H54 (cell line): ENCODE results near the gene NPM1.
"Not testable (repeated sequence)": the region's sequence is repeated elsewhere in the genome, so short reads cannot be mapped to it uniquely, and the experiment has no call there.

Experiments
- DNase-seq: peaks from one replicate; pipeline ENCODE4 v3.0.0; 2011; ENCODE audit warnings: low spot score, mixed read lengths; ENCODE audit not compliant: insufficient read length
- FAIRE-seq: peaks from 3 replicates; lab custom pipeline; 2011; peaks lifted over from hg19 to GRCh38; lab: Jason Lieb, UNC
- POLR2A ChIP-seq: IDR thresholded peaks from 2 replicates; pipeline ENCODE4 v1.6.1; 2011; ENCODE audit warnings: low read depth, mild to moderate bottlenecking, low read length

The NPM1 gene, protein sequence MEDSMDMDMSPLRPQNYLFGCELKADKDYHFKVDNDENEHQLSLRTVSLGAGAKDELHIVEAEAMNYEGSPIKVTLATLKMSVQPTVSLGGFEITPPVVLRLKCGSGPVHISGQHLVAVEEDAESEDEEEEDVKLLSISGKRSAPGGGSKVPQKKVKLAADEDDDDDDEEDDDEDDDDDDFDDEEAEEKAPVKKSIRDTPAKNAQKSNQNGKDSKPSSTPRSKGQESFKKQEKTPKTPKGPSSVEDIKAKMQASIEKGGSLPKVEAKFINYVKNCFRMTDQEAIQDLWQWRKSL

DNA sequence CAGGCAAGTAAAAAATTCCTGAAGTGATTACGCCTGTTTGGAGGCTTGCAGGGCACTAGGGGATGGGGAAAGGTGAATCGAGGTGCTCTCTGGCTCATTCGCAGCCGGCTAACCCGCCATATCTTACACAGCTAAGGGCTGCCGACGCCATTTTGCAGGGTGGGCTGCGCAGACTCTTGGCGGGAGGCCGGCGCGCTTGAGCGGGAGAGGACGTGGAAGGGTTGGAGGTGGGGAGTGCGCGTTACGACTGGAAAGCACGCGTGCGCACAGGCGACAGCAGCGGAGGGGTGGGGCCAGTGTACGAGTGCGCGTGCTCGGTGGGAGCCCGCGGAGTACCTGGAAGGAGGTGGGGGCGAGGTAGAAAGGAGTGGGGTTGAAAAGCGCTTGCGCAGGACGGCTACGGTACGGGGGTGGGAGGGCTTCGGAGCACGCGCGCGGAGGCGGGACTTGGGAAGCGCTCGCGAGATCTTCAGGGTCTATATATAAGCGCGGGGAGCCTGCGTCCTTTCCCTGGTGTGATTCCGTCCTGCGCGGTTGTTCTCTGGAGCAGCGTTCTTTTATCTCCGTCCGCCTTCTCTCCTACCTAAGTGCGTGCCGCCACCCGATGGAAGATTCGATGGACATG lies at the start of gene NPM1:
Gene NPM1, plus strand, starts transcription at position 505 of the 625 bp plus-strand sequence. Its CDS starts 100 bp downstream, at position 605.
- FAIRE-seq: peak; percentile 82
- peak; percentile 94 for TF ChIP-seq POLR2A
- peak; percentile 87 for DNase-seq

DNA sequence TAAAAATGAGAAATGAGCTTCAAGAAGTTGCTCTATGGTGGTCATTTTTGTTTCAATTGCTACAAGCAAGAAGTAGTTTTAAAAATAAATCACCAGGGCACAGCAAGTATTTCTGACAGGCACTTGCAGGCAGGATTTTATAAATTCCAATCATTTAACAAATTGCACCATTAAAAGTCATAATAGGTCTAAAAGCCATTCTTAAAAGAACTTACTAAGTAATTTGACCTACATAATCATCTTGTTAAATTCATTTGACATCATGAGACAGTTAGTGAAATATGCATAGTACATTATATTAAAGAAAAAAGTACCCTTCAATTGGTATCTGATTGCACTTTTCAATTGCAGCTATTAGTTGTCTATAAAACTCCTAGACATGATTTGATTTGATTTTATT lies 47.6 kb upstream of the NPM1 start:
- no peak for TF ChIP-seq POLR2A
- DNase-seq (no peak), FAIRE-seq (no peak)

DNA sequence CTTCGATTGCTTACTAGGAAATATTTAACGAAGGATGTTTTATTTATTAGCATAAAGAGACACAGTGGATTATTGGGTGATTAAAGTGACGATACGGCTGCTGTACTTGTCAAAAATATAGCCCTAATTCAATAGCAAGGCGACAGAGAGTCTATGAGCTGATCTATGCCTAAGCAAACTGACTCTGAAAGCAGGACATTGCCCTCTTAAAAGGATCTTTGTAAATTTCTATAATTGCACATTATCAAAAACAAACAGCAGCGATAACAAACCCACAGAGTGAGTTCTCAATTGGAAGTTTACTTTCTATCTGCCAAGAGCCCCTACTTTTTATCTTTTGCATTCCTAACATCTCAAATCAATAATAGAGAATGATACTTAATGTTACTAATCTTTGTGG lies 47.2 kb upstream of the NPM1 start:
- FAIRE-seq: no peak
- DNase-seq: no peak
- TF ChIP-seq POLR2A: no peak

DNA sequence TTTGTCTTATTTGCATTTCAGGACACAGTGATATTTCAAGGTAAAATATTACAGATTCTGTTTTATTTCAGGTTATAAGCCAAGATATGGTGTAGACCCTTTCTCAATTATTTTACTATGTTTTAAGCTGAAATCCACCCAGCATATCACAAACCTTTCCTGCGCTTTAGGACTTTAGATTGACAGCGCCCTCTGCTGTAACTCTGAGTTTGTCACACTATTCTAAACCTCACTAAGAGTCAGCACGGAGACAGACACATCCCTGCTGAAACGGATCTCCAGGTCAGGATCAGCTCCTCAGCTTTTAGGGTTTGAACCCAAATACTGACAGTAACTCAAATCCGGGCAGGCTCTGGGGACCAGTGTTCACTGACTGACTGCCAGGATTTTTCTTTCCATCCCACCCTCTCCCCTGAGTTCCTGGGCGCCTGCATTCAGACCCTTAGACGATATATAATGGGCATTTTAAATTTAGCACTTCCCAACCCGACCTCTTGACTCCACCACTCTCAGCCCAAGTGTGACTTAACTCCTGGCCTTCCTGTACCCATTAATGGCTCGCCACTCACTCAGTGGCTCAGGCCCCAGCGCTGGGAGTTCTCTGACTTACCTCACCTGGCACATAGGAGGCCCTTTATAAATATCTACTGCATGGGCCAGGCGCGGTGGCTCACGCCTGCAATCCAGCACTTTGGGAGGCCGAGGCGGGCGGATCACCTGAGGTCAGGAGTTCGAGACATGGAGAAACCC lies 45.1 kb upstream of the NPM1 start:
- DNase-seq (peak; percentile 46), FAIRE-seq (no peak)
- no peak for TF ChIP-seq POLR2A

DNA sequence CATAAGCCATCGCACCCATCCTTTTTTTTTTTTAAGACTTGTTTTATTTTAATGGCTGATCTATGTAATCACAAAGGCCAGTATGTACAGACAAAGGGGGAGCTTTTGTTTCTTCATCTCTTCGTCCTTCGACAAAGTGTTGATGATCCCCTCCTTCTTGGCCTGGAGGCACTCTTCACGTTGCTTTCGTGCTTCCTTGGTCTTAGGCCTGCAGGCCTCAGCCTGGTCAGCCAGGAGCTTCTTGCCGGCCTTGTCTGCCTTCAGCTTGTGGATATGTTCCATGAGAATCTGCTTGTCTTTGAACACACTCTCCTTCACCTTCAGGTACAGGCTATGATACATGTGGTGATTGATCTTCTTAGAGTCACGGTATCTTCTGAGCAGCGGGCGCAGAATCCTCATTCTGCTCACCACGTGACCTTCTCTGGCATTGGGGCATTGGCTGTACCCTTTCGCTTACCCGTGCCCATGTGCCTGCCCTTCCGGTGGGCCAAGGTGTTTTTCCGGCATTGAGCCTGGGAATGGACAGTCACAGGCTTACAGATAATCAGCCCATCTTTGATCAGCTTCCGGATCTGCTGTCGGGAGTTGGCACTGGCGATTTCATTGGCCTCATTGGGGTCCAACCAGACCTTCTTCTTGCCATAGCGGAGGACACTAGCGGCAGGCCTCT lies 42.6 kb upstream of the NPM1 start:
- DNase-seq: no peak
- FAIRE-seq: no peak
- TF ChIP-seq POLR2A: no peak

DNA sequence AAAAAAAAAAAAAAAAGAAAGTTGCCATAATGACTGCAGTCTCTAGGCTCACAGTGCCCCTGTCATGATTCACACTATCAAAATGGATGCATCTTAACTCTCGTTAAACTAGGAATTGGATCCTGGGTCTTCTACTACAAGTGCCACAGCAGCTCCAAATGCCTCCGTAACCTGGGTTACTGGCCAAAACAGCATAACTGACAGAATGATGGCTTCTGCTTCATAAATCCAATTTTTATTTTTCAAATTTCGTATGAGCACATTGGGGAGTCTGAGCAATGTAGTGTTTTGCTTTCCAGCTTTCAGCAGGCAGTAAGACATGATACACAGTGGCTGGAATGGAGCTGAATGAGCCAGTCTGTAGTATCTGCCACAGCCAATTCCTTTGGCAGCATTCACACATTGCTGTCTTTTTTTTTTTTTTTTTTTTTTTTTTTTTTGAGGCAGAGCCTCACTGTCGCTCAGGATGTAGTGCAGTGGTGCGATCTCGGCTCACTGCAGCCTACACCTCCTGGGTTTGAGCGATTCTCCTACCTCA lies 36.0 kb upstream of the NPM1 start:
- DNase-seq (no peak), FAIRE-seq (no peak)
- TF ChIP-seq POLR2A: no peak

DNA sequence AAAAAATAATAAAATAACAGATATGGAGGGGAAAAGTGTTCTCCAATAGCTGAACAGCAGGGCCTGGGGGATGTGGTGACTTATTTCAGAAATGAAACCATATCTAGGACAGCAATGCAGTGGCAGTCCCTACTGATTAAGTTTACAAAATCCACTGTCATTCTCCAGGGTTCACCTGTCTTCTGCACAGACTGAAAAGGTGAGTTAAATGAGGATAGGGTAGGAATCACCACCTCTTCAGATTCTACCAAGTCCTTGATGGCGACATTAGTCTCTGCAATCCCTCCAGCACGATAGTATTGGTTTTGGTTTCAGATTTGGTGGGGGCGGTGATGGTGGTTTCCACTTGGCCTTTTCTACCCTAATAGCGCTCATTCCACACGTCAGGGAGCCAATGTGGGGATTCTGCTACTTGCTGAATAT lies 32.3 kb upstream of the NPM1 start:
- no peak for FAIRE-seq
- DNase-seq: no peak
- TF ChIP-seq POLR2A: no peak

DNA sequence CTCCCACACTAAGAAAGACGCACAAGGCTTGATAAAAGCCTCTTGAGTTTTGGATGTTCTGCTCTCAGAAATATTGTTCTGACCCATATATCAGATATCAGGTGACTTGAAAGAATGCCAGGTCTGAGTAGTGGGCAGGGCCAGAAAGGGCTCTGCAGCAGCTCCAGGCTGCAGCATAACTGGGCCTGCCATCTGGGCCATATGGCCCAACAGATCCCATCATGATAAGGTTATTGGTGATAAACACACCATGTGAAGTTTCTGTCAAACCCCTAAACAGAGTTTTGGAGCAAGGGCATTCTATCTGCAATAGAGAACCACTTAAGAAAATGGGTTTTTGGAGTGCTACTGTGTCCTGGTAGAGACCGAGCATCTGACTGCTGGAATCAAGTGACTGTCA lies 29.8 kb upstream of the NPM1 start:
- DNase-seq: no peak
- no peak for FAIRE-seq
- no peak for TF ChIP-seq POLR2A

DNA sequence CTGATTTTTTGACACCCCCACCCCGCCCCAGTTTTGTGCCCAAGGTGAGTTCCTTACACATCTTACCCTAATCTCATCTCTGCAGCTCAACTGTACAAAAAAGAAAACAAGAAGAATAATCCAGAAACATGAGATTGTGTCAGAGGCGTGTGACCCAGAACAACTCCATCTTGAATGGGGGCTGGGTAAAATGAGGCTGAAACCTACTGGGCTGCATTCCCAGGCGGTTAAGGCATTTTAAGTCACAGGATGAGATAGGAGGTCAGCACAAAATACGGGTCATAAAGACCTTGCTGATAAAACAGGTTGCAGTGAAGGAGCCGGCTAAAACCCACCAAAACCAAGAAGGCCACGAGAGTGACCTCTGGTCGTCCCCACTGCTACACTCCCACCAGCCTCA lies 26.5 kb upstream of the NPM1 start:
- FAIRE-seq, DNase-seq: not testable (repeated sequence)

DNA sequence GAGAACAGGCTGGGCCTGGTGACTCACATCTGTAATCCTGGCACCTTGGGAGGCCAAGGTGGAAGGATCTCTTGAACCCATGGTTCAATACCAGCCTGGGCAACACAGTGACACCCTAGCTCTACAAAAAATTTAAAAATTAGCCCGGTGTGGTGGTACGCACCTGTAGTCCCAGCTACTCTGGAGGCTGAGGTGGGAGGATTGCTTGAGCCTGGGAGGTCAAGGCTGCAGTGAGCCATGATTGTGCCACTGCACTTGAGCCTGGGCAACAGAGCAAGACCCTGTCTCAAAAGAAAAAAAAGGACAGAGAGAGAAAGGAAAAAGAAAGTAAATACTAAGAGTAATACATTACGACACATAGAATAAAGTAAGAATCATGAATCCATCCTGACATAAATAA lies 24.4 kb upstream of the NPM1 start:
- DNase-seq, FAIRE-seq: not testable (repeated sequence)

DNA sequence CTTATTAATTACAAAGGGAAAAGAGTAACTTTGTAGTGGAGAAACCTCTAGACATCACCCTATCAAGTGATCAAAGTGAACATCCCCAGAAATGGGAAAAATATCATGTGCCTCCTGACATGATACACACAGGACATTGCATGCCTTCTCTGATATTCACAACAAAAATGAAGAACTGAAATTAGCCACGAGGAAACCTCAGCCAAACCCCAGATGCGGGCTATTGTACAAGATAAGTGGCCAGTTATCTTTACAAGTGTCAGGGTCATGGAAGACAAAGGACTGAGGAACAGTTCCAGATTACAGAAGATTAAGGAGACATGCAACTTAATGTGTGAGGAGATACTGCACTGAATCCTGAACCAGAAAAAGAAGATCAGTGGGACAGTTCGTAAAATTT lies 23.8 kb upstream of the NPM1 start:
- TF ChIP-seq POLR2A: no peak
- DNase-seq (no peak), FAIRE-seq (no peak)

DNA sequence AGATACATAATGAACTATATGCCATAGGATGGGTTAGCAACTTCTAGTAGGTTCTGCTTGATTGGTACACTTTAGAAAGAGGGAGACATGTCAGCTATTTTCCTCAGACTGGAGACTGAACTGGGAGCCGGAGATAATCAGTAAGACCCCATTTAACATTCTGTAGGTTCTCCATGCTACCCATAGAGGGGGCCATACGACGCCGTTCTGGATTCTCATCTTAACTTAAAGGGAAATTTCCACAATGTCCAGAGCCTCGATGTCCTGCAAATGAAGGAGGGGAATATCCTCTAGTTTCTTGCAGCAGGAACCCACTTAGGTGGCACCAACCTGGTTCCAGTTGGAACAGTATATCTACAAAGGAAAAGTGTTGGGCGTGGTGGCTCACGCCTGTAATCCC lies 22.3 kb upstream of the NPM1 start:
- no peak for FAIRE-seq
- no peak for DNase-seq
- no peak for TF ChIP-seq POLR2A

DNA sequence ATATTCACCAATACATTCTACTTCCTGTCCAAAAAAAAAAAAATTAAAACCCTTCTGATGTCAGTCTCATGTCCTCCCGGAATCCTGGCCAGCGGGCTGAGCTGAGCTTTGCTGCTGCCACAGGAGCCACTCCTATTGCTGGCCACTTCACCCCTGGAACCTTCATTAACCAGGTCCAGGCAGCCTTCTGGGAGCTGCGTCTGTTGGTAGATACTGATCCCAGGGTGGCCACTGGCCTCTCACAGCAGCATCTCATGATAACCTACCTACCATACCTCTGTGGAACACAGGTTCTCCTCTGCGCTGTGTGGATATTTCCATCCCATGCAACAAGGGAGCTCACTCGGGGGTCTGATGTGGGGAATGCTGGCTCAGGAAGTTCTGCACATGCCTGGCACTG lies 21.0 kb upstream of the NPM1 start:
- FAIRE-seq (no peak), DNase-seq (no peak)

More for the DNA sequence above, 21.0 kb upstream of the NPM1 start:
- no peak for TF ChIP-seq POLR2A
